Activated CD4-positive, alpha-beta T cell treated with anti-CD3 and anti-CD28 coated beads, Interleukin-2, amount 50 U/mL, for 16 hours (primary cell): ENCODE measurements around the gene SORT1.
A peak's percentile ranks its signal among the peaks of the same experiment; 100 is the strongest.
"Not testable (repeated sequence)": the region's sequence is repeated elsewhere in the genome, so short reads cannot be mapped to it uniquely, and the experiment has no call there.

ENCODE experiments used
- DNase-seq: peaks from one replicate; pipeline ENCODE4 v3.0.0-alpha.2; 2020

The SORT1 gene

DNA sequence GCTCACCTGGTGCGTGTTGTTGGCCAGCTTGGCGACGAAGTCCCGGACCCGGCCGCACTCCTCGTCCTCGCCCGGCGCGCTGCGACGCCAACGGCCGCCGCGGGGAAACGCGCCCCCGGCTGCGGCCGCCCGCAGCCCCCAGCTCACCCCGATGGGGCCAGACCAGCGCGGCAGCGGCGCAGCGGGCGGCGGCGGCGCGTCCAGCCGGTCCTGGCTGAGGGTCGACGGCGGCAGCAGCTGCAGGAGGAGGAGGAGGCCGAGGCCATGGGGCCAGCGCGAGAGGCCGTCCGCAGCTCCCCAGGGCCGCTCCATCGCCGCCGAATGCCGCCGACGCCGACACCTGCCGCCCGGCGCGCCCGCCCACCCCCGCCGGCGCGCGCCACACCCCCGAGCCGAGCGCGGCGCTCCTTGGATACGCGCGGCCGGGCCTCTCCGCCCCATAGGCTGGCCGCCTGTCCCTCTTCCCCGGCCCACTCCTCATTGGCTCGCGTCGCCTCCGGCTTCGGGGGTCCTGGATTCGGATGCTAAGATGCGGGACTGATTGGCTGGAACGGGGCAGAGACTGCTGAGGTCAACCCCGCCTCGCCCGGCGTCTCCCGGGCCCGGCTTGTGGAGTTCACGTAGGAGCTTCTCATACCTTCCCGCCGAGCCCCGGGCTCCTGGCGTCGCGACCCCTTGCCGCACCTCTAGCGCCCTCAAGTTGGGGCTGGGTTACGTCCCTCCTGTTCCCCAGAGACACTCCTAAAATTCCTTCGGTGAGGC is at the start of gene SORT1:
SORT1 (minus strand) TSS at position 338 of the 762 bp plus-strand sequence; CDS start at position 312, 26 bp downstream.
- DNase-seq = peak; percentile 54

DNA sequence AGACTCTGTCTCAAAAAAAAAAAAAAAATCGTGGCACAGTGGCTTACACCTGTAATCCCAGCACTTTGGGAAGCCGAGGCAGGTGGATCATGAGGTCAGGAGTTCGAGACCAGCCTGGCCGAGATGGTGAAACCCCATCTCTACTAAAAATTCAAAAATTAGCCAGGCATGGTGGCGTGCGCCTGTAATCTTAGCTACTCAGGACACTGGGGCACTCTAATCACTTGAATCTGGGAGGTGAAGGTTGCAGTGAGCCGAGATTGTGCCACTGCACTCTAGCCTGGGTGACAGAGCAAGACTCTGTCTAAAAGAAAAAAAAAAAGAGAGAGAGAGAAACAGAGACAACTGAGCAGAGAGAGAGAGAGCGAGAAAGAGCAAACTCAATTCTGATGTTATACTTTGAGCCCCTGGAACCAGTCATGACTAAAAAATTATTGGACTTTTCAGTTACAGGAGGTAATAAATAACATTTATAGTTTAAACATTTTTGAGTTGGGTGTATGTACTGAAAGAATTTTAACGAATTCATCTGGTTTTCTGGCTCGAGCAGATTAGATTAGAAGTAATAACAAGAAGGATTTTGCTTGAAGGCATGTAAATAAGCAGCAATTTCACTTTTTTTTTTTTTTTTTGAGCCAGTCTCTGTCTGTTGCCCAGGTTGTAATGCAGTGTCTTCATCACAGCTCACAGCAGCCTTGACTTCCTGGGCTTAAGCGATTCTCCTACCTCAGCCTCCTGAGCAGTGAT is 48.4 kb upstream of the SORT1 start:
- DNase-seq = not testable (repeated sequence)

DNA sequence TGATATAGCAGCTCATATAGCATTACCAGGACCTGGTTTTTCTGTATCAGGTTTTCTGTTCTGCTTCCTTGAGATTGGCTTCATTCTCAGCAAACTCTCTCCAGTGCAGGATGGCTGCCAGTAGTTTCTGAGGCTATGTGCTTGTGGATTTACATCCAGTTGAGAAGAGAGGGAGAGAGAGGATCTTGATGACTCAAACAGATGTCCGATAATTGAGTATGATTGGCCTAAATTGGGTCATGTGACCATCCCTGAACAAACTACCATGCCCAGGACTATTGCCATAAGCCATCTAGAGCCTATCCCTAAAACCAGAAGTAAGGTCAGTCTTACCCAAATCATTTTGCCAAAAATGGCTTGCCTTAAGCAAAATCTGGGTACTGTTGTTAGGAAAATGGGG is 46.6 kb upstream of the SORT1 start:
- no peak for DNase-seq

DNA sequence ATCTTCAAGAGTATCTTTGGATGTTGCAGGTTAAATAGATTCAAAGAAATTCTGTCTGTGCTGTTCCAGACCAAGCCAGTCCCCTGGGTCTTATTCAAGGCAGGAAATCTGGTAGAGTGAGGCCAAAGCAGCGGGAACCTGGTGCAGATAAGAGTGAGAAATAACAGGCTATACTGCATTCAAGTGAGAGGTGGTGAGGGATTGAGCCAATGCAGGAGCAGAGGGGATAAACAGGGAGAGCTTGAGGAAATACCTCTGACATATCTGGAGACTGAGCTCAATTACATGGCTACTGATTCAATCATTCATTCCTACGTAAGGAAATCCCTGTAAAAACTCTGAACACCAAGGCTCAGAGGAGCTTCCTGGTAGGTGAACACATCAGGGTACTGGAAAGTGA is 45.8 kb upstream of the SORT1 start:
- DNase-seq = no peak

DNA sequence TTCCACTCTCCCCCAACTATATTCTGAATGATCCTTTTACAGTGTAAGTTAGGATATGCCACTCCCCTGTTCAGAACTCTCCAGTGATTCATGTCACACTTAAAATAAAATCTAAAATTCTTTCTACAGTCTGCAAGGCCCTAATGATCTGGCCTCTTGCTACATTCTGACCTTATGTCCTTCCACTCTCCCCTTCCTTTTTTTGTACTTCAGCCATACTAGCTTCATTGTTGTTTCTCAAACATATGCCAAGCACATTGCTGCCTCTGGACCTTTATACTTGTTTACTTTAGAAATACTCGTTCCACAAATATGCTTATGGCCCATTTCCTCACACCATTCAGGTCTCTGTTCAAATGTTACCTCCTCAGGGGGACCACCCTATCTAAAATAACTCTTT is 43.4 kb upstream of the SORT1 start:
- no peak for DNase-seq

DNA sequence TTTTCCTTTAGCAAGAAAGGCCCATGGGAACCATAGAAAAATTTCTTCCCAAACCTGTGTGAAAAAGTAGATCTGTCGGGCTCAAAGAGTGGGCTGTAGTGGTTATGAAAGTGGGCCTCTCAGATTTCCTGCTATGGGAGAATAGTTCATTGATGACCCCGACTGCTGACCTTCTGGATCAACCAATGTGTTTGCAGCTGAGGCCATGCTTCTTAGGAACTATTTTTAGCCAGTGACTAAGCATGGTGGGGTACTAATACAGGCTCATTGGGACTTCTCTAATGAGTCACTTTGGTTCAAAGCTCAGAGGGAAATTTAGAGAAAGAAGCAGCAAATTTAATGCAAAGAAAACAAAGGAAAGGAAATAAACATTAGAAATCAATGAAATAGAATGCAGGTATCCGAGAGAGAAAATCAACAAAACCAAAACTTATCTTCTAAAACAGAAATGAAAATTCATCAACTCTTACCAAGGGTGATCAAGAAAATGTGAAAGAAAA is 41.1 kb upstream of the SORT1 start:
- DNase-seq = no peak

DNA sequence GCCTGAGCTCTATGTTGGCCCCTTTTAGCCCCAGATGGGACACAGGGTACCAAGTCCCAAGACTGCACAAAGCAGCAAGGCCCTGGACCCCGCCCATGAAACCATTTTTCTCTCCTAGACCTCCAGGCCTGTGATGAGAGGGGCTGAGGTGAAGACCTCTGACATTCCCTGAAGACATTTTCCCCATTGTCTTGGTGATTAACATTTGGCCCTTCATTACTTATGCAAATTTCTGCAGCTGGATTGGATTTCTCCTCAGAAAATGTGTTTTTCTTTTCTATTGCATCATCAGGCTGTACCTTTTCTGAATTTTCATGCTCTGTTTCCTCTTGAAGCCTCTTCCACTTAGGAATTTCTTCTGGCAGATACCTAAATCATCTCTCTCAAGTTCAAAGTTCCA is 36.8 kb upstream of the SORT1 start:
- DNase-seq = no peak

DNA sequence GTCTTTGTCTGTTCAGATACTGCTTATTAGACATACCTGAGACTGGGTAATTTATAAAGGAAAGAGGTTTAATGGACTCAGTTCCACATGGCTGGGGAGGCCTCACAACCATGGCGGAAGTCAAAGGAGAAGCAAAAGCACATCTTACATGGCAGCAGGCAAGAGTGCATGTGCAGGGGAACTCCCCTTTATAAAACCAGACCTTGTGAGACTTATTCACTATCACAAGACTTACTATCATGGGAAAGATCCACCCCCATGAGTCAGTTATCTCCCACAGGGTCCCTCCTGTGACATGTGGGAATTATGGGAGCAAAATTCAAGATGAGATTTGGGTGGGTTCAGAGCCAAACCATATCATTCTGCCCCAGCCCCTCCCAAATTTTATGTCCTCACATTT is 35.6 kb upstream of the SORT1 start:
- no peak for DNase-seq

DNA sequence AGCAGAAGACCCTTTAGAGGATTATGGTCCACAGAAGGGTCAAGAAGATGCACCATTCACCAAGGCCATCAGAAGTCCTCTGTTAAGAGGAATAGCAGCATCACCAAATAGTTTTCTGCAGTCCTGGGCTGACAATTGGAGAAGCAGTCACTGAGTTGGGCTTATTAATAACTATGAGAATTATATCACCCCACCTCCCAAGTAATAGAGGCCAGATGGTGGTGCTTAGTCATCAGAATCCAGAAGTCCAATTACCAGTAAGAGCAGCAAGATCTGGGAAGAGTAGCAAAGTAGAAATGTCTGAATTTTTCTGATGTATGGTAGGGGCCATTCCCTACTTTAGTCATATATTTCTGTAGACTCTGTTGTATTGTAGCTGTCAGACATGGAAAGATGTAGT is 34.6 kb upstream of the SORT1 start:
- no peak for DNase-seq

DNA sequence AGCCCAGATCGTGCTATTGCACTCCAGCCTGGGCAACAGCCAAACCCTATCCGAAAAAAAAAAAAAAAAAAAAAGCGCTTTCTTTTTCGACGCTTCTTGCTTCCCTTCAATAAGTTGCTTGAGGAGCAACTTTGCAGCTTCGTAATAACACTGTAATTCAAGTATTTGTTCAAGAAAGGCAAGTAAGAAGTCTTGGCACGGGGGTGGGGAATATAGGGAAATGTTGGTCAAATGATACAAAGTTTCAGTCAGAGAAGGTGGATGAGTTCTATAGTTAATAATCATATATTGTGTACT is 29.4 kb upstream of the SORT1 start:
- DNase-seq = no peak

DNA sequence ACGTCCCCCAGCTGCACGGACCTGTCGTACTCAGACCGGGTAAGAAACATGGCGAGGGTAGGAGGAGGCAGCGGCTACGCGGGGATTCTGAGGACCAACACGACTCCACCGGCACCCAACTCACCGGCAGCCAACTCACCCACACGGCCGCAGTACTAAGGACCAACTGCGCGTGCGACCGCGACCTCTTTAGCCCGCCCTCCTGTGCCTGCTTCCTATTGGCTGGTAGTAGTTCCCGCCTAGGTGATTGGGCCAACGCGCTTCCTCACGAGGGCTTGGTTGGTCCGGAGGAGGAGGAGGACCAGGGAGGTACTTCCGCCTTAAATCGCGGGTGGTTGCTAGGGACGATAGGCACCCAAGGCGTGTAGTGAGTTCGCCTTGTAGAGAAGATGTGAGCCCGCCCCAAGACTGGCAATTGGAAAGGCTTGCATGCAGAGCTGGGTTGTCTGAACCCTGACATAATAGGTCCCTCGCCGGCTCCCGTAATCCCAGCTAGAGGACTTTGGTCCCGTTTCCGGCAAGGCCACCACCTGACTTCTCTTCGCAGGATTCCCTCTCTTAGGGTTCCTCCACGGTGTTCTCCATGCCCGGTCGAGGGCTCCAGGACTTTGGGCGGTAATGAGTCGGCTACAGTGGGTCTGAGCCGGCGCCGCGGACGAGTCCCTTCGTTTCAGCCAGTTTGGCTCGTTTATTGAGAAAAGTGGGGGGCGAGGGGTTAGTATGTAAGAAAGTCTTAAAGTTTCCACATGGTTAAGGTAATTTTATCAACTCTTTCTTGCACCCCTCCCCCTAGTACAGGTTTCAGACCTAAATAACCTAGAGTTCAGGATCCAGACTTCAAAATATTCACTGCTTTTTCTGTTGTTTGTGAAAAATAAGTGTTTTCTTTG is 28.8 kb upstream of the SORT1 start, which contains the start of gene PSMA5:
PSMA5 (minus strand) TSS at position 168 of the 890 bp plus-strand sequence; CDS start at position 50, 118 bp downstream.
- DNase-seq = peak; percentile 99

DNA sequence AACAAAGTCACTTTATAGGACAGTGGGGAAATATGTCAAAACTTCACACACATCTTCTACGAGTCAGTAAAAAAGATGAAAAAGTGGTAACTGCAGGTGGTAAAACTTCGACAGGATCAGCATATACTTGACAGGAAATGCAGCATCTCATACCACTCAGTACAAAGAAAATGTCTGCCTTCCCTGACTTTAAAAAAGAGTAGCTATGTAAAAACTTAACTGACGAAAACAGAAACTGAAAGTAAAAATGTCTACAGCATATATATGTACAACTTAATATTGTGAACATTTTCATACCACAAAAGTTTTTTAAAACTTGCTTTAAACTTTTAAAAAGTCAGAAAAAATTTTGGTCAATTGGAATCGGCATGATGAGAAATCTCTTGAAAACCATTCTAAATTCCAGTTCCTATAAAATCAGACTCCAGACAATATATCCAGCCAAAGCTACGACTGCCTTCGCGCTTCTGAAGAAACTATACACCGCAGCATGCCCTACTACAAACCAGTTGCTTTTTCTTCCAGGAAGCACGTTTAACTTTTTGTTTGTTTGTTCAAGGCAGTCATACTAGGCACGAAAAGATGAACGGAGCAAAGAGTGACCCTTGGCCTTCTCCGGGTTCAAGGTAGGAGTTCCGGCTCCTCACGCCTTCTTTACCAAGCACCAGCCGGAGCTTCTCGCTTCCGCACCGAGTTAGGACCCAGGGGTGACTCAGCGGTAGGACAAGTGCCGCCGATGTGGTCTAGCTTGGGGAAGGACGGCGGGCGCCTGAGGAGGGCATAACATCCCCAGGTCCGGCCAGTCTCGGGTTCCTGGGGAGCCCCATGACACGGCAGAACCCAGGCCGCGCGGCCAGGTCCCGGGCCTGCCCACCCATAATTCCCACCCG is 27.9 kb upstream of the SORT1 start:
- DNase-seq = peak; percentile 75

DNA sequence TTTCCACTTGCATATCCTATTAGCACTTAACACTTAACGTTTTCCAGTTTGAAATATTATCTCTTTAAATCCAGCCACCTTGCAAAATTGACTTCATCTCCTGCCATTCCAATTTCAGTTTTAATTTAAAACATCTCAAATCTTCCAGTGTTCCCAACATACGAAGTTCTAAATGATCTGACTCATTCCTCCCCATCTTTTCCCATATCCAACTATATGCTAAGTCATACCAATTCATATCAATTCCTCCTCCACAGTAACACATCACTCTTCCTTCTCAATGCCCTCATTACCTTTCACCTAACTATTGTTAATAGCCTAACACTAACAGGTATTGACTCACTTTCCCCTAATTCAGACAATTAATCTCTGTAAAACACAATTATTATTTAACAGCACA is 25.8 kb upstream of the SORT1 start:
- DNase-seq = no peak

DNA sequence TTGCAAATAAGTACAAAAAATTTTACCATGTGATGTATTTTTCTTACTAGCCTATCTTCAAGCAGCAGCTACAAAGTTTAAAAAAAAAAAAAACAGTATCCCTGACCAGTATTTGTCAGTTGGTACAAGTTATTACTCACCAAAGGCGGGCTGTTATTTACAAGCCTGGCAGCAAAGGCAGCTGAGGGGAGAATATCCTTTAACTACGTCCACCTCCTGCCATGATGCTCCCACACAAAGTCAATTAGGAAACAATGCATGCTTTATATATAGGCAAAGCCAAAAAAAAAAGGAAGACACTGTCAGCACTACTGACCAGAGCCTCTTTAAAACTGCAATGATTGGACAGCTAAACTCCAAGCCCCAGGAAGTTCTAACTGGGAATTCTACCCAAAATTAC is 14.8 kb upstream of the SORT1 start:
- DNase-seq = no peak

DNA sequence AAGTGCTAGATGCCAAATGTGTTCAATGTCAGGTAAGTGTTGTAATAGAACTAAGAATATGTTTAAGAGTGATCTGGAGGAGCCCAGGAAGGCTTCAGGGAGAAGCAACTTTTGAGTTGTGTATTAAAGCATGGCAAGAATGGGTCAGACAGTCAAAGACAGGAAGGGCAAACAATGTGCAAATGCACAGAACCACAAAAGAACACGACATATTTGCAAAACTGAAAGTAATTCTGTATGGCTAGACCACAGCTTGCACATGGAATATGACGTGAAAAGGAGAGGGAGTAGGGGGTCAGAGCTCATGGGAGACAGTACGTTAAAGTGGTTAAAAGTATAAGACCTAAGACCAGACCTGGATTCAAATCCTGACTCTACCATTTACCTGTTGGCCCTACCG is 7.1 kb upstream of the SORT1 start:
- DNase-seq = peak; percentile 38

DNA sequence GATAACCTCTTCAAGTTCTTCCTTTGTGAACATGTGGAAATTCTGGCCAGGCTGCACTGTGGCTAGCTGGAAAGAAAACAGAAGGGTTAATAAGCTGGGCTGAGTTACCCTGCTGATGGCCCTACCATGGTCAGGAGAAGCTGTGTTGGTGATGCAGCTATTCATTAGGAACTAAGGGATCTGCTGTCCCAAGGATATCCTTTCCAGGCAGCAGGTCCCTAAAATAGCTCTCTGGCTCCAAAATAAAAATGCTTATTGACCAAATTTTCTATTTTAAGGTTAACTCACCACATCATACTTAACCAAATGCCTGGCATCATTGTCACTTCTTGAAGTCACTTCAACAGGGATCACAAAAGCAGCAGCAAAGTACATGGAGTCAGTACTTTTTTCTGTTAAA is 4.3 kb upstream of the SORT1 start:
- DNase-seq = no peak

DNA sequence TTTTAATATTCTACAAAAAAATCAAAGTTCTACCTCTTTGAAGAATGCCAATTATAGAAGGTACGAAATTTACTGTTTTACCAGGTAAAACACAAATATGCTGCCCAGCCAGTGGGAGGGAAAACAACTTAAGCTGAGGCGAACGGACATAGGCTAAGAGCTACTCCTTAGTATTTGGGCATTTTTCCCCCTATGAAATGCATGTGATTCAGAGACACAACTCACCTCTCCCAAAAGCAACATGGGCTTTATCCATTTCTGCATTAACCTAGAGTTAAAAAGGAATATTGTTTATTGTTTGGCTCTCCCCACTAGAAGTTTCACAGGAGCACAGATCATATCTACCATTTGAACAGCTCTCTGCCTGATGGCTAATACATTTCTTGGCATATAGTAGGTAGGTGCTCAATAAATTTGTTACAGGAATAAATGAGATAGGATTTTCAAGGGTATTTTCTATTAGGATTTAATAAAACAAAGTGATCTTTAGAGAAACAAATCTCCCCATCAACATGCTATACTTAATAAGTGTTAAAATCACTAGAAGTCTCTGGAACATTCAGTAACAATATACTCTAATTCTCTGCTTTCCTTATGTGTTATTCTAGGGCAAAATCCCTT is 2.4 kb upstream of the SORT1 start:
- DNase-seq = no peak

DNA sequence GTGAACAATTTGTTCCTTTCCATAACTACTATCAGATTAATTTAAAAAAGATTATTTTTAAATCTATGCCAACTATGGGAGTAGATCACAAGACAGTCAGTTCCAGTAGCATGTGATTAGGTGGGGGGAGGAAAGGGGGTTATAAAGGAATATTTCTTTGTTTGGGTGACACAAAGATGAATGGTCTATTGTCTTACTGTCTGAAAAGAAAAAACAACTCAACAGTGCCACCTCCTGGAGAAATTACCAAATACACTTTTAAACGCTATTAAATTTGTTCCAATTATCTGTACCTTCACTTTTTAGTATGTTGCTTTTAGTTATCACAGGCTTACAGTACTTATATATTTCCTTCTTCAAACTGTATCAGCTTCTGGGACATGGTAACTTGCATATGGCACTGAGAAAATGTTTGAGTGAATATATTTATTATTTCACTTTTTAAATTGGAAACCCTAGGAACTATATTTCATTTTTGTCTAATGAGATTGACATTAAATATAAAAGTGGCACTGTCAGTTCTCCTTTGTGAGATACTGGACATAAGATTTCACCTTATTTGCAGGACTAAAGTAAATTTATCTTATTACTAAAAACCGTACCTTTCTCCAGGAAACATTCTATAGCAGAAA is 1.7 kb upstream of the SORT1 start:
- DNase-seq = peak; percentile 62

DNA sequence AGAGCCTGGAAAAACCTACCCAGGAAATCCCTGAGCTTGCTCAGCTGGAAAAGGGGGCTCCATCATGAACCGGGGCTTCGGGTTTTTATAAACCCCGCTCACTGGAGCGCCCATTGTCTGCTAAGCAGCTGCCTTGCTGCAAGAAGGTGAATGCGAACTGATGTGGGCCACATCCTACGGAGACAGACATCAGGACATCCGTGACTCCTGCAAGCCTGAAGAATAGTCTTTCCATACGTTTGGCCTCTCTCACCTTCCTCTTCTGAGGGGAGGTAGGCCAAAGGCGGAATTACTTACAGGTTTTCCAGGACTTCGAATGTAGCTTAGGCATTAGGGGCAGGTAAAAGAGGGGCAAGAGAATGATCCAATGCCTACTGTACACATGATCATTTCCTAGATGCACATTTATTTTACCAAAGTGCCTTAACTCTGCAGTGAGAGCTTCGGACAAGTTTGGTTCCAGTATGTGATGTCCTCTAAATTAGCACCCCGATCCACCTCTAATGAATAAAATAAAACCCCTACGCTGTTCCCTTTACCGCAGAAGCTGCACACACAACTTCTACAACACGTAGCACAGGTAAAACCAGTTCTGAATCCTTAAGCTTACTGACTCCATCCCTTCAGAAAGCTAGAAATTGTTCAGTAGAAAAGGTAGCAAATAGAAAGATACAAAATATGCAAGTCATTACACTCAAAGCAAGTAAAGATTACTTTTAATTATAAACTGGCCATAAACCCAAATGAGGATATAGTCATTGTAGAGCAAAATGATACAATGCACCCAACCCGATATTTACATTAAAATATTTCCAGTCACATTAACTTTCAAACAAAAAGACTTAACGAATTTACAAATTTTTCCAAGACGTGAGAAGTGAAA is 866 bp upstream of the SORT1 start:
- DNase-seq = no peak

DNA sequence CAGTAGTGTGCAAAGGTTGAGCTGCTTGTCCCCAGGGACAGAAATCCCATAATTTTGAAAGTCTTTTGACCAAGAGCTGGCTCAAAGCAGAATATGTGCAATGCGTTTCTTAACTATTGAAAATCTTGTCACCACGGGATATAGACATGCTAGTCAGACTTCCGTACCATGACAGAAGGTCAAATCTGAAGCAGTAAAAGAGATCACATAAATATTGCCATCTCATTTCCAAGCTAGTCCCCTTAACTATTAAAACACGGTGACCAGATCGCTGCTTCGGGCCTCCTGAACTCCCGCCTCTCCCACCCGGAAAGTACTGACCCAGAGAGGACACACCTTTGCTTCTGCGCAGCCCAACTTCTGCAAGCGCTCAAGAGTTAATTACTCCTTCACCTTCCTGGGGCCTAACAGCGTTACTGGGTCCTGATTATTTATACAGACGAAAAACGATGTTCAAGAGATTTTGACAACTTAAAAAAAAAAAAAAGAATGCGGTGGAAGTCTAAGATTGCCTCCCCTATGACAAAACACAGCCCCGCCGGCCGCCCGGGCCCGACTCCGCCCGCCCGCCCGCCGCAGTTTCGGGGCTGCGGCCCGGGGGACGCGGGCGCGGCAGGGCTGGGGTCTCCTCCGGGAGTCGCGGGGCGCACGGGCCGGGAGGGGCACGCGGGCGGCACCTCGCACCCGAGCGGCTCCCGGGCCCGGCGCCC is 692 bp downstream of the SORT1 start:
- no peak for DNase-seq
